AG09309 (cell line): ENCODE results near the gene ARHGAP18.
A peak's percentile ranks its signal among the peaks of the same experiment; 100 is the strongest.

Experiments
- DNase-seq: peaks from one replicate; pipeline ENCODE4 v3.0.0-alpha.2; 2010; ENCODE audit warnings: low read depth
- H3K4me3 ChIP-seq: 2 replicates; pipeline ENCODE4 v1.5.1; 2011; ENCODE audit warnings: mild to moderate bottlenecking, low read depth, low read length, moderate library complexity; ENCODE audit not compliant: control insufficient read depth
- TF ChIP-seq, protein P1 (sequence below): IDR thresholded peaks from 2 replicates; pipeline ENCODE4 v1.5.1; 2011; ENCODE audit warnings: mild to moderate bottlenecking, low read depth, low read length, inconsistent platforms; ENCODE audit not compliant: insufficient read depth, control insufficient read depth; ENCODE audit errors: missing control alignments

The ARHGAP18 gene

GRCh38 chr6:129644567-129645015 is 65.4 kb downstream of the ARHGAP18 start:
- no peak overlapping the region for H3K4me3 ChIP-seq
- TF ChIP-seq, protein P1, sequence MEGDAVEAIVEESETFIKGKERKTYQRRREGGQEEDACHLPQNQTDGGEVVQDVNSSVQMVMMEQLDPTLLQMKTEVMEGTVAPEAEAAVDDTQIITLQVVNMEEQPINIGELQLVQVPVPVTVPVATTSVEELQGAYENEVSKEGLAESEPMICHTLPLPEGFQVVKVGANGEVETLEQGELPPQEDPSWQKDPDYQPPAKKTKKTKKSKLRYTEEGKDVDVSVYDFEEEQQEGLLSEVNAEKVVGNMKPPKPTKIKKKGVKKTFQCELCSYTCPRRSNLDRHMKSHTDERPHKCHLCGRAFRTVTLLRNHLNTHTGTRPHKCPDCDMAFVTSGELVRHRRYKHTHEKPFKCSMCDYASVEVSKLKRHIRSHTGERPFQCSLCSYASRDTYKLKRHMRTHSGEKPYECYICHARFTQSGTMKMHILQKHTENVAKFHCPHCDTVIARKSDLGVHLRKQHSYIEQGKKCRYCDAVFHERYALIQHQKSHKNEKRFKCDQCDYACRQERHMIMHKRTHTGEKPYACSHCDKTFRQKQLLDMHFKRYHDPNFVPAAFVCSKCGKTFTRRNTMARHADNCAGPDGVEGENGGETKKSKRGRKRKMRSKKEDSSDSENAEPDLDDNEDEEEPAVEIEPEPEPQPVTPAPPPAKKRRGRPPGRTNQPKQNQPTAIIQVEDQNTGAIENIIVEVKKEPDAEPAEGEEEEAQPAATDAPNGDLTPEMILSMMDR: no peak
- DNase-seq: peak; percentile 39

DNA sequence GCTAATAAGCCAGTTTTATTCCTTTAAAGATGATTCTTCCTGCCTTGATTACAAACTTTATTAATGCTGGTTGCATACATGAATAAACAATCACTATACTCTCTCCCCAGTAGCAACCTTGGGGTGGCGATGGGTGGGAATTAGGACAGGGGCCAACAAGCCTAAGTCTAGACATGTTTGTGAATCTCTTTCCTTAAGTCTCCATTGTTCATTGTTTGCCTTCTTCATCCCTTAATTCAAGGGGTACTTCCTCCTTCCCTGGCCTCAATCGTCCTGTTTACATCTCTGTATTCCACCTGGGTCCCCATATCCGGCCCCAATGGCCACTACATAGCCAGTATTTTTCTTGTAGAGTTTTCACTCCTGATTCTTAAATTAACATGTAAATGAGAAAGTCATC is 66.0 kb downstream of the ARHGAP18 start:
- no peak for DNase-seq
- TF ChIP-seq, protein P1: no peak
- H3K4me3 ChIP-seq: no peak overlapping the region

GRCh38 chr6:129643176-129643575 is 66.8 kb downstream of the ARHGAP18 start:
- TF ChIP-seq, protein P1: no peak
- H3K4me3 ChIP-seq: no peak overlapping the region

GRCh38 chr6:129642322-129642721 is 67.7 kb downstream of the ARHGAP18 start:
- TF ChIP-seq, protein P1: no peak
- no peak overlapping the region for H3K4me3 ChIP-seq
- no peak for DNase-seq

More at GRCh38 chr6:129643176-129643575, 66.8 kb downstream of the ARHGAP18 start:
- no peak for DNase-seq

DNA sequence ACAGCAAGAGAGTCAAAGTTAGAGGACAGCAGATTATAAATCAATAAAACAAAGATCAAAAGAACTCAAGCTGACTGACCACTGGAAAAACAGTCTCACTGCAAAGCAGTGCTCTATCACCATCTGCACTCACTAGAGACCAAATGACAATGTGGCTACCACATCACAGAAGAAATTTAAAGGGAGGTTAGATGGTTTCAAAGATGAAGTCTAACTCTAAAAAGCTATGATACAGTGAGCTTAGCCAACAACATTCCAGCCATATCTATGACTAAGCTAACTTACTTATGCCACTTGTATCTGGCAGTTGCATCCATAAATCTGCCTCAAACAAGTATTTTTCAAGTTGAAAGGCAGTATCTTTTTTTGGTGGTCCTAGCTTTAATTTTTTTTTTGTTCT is 68.6 kb downstream of the ARHGAP18 start:
- DNase-seq: no peak
- TF ChIP-seq, protein P1: no peak

GRCh38 chr6:129638686-129639085 is 71.3 kb downstream of the ARHGAP18 start:
- H3K4me3 ChIP-seq: no peak overlapping the region
- DNase-seq: no peak
- TF ChIP-seq, protein P1: no peak

More for the DNA sequence above, 68.6 kb downstream of the ARHGAP18 start:
- no peak overlapping the region for H3K4me3 ChIP-seq
